HL-60 (cell line): ENCODE measurements around the gene ANAPC2.

Experiments
- DNase-seq, 2 experiments: peaks; one replicate each; pipeline ENCODE4 v3.0.0-alpha.2; 2010 to 2020; ENCODE audit warnings: low read depth in 1 of 2, low spot score in 1 of 2
- H3K27ac ChIP-seq: fragments of 250-450 bp; sonication (Bioruptor Pico); replicated peaks from 2 replicates; pipeline ENCODE4 v1.5.1; 2020; ENCODE audit warnings: mild to moderate bottlenecking, moderate library complexity
- H3K27me3 ChIP-seq: fragments of 250-450 bp; sonication (Bioruptor Pico); 2 replicates; pipeline ENCODE4 v1.5.1; 2021; ENCODE audit warnings: mild to moderate bottlenecking, moderate library complexity; ENCODE audit not compliant: insufficient read depth, poor library complexity, severe bottlenecking
- H3K4me3 ChIP-seq: replicated peaks from 2 replicates; pipeline ENCODE4 v1.5.1; 2011; ENCODE audit warnings: mild to moderate bottlenecking, control low read depth, low read length; ENCODE audit not compliant: insufficient read depth
- GABPA ChIP-seq: IDR thresholded peaks from 2 replicates; pipeline ENCODE4 v1.6.1; 2012; ENCODE audit warnings: low read depth
- POLR2AphosphoS5 ChIP-seq: IDR thresholded peaks from 2 replicates; pipeline ENCODE4 v1.6.1; 2012; ENCODE audit warnings: low read depth
- SPI1 ChIP-seq: IDR thresholded peaks from 2 replicates; pipeline ENCODE4 v1.6.1; 2012; ENCODE audit warnings: low read depth, mild to moderate bottlenecking, borderline replicate concordance
- TF ChIP-seq, protein P1 (sequence below): IDR thresholded peaks from 2 replicates; pipeline ENCODE4 v1.6.1; 2012; ENCODE audit warnings: low read depth; ENCODE audit not compliant: insufficient replicate concordance
- TF ChIP-seq, protein P2 (sequence below): IDR thresholded peaks from one replicate; pipeline ENCODE4 v1.5.1; 2011; ENCODE audit warnings: low read length, control low read depth, inconsistent platforms; ENCODE audit not compliant: insufficient read depth

ANAPC2 gene

DNA sequence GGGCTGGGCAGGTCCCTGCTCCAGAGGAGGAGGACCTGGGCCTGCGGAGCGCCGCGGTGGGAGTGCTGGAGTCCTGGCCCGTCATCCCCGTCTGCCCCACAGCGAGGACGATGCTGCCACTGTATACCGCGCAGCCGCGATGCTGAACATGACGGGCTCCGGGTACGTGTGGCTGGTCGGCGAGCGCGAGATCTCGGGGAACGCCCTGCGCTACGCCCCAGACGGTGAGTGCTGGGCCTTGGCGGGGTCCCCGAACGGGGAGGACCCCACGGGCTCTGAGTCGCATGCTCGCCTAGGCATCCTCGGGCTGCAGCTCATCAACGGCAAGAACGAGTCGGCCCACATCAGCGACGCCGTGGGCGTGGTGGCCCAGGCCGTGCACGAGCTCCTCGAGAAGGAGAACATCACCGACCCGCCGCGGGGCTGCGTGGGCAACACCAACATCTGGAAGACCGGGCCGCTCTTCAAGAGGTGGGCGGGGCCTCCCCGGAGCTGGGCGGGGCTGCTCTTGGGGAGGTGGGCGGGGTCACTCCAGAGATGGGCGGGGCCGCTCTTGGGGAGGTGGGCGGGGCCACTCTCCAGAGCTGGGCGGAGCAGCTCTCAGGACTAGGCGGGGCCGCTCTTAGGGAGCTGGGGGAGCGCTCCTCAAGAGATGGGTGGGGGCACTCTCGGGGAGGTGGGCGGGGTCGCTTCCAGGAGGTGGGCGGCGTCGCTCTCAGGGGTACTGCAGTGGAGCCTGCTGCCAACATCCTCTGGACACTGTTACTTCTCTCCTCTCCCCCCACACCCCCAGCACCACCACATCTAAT lies 31.6 kb downstream of the ANAPC2 start:
- H3K27ac ChIP-seq: no peak overlapping the region
- peaks cover 47% of the 10 kb centered on the region for H3K27me3 ChIP-seq
- no peak for TF ChIP-seq GABPA
- TF ChIP-seq POLR2AphosphoS5: no peak
- TF ChIP-seq, protein P1, sequence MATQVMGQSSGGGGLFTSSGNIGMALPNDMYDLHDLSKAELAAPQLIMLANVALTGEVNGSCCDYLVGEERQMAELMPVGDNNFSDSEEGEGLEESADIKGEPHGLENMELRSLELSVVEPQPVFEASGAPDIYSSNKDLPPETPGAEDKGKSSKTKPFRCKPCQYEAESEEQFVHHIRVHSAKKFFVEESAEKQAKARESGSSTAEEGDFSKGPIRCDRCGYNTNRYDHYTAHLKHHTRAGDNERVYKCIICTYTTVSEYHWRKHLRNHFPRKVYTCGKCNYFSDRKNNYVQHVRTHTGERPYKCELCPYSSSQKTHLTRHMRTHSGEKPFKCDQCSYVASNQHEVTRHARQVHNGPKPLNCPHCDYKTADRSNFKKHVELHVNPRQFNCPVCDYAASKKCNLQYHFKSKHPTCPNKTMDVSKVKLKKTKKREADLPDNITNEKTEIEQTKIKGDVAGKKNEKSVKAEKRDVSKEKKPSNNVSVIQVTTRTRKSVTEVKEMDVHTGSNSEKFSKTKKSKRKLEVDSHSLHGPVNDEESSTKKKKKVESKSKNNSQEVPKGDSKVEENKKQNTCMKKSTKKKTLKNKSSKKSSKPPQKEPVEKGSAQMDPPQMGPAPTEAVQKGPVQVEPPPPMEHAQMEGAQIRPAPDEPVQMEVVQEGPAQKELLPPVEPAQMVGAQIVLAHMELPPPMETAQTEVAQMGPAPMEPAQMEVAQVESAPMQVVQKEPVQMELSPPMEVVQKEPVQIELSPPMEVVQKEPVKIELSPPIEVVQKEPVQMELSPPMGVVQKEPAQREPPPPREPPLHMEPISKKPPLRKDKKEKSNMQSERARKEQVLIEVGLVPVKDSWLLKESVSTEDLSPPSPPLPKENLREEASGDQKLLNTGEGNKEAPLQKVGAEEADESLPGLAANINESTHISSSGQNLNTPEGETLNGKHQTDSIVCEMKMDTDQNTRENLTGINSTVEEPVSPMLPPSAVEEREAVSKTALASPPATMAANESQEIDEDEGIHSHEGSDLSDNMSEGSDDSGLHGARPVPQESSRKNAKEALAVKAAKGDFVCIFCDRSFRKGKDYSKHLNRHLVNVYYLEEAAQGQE: no peak
- TF ChIP-seq, protein P2, sequence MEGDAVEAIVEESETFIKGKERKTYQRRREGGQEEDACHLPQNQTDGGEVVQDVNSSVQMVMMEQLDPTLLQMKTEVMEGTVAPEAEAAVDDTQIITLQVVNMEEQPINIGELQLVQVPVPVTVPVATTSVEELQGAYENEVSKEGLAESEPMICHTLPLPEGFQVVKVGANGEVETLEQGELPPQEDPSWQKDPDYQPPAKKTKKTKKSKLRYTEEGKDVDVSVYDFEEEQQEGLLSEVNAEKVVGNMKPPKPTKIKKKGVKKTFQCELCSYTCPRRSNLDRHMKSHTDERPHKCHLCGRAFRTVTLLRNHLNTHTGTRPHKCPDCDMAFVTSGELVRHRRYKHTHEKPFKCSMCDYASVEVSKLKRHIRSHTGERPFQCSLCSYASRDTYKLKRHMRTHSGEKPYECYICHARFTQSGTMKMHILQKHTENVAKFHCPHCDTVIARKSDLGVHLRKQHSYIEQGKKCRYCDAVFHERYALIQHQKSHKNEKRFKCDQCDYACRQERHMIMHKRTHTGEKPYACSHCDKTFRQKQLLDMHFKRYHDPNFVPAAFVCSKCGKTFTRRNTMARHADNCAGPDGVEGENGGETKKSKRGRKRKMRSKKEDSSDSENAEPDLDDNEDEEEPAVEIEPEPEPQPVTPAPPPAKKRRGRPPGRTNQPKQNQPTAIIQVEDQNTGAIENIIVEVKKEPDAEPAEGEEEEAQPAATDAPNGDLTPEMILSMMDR: no peak
- TF ChIP-seq SPI1: no peak
- no peak overlapping the region for H3K4me3 ChIP-seq
- DNase-seq: no peak

DNA sequence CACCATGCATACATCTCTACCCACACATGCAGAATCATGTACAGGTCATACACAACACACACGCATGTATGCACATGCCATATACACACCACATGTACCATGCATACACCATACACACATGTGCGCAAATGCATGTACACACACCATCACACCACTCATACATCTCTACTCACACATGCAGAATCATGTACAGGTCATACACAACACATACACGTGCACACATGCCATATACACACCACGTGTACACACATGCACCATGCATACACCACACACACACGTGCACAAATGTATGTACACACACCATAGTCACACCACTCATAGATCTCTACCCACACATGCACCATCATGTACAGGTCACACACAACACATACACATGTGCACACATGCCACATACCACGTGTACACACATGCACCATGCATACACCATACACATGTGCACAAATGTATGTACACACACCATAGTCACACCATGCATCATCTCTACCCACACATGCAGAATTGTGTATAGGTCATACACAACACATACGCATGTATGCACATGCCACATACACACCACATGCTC lies 35.4 kb downstream of the ANAPC2 start:
- TF ChIP-seq, protein P1: no peak
- TF ChIP-seq SPI1: no peak
- no peak for TF ChIP-seq POLR2AphosphoS5
- TF ChIP-seq, protein P2: no peak
- TF ChIP-seq GABPA: no peak
- Histone ChIP-seq H3K27me3 (peaks cover 18% of the 10 kb centered on the region), H3K4me3 (no peak overlapping the region), H3K27ac (no peak overlapping the region)
- DNase-seq: no peak

DNA sequence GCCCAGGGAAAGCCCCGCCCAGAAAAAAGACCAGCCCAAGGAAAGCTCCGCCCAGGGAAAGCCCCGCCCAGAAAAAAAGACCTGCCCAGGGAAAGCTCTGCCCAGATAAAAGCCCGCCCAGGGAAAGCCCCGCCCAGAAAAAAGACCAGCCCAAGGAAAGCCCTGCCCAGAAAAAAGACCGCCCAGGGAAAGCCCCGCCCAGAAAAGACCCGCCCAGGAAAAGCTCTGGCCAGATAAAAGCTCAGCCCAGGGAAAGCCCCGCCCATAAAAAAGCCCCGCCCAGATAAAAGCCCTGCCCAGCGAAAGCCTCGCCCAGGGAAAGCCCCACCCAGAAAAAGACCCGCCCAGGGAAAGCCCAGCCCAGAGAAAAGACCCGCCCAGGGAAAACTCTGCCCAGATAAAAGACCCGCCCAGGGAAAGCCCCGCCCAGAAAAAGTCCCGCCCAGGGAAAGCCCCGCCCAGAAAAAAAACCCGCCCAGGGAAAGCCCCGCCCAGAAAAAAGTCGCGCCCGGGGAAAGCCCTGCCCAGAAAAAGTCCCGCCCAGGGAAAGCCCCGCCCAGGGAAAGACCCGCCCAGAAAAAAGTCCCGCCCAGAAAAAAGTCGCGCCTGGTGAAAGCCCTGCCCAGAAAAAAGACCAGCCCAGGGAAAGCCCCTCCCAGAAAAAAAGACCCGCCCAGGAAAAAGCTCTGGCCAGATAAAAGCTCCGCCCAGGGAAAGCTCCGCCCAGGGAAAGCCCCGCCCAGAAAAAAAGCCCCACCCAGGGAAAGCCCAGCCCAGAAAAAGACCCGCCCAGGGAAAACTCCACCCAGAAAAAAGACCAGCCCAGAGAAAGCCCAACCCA lies 37.5 kb downstream of the ANAPC2 start:
- H3K27ac ChIP-seq: no peak overlapping the region
- peaks cover 6% of the 10 kb centered on the region for H3K27me3 ChIP-seq
- no peak for TF ChIP-seq GABPA
- TF ChIP-seq SPI1: no peak
- TF ChIP-seq, protein P1: no peak
- peak in 1 of 2 experiments; percentile 79 for DNase-seq
- no peak overlapping the region for H3K4me3 ChIP-seq
